Sciatic nerve (tissue), 2 donors: ENCODE data around the gene ZNF598. TPM values are rescaled to one million over a fixed set of nuclear protein-coding genes. Genes with fewer than 3 reads are reported as not detected.
A peak's percentile ranks its signal among the peaks of the same experiment; 100 is the strongest.
"Not testable (repeated sequence)": the region's sequence is repeated elsewhere in the genome, so short reads cannot be mapped to it uniquely, and the experiment has no call there.

ENCODE experiments used
- ATAC-seq: fragments of 200-7000 bp; cut with Tn5 transposase; one replicate; pipeline ENCODE4 v1.9.1; 2020; ENCODE audit warnings: mild to moderate bottlenecking, moderate library complexity
- DNase-seq: peaks from one replicate; pipeline ENCODE4 v3.0.0-alpha.2; 2020; ENCODE audit warnings: low spot score
- intact Hi-C: fragments of 100-400 bp; cut with DNase I; formaldehyde crosslinking; loops from one replicate; pipeline ENCODE4 v1.14.2; 2022
- total RNA-seq: library from RNA; stranded (reverse); fragmentation: NEBNext Ultra II Directional; extraction: Animal tissue kit (Norgen Biotek cat#: 25700); gene quantifications from one replicate; pipeline ENCODE4 v1.2.1, GENCODE V29; 2021
- donor health status: DM: no; HTN: no; CAD: no.
- donor health status: DM: no; HTN: no; CAD: no.

Gene ZNF598
- total RNA-seq, 1 donor from 2014 or later, result 34.5 TPM

DNA sequence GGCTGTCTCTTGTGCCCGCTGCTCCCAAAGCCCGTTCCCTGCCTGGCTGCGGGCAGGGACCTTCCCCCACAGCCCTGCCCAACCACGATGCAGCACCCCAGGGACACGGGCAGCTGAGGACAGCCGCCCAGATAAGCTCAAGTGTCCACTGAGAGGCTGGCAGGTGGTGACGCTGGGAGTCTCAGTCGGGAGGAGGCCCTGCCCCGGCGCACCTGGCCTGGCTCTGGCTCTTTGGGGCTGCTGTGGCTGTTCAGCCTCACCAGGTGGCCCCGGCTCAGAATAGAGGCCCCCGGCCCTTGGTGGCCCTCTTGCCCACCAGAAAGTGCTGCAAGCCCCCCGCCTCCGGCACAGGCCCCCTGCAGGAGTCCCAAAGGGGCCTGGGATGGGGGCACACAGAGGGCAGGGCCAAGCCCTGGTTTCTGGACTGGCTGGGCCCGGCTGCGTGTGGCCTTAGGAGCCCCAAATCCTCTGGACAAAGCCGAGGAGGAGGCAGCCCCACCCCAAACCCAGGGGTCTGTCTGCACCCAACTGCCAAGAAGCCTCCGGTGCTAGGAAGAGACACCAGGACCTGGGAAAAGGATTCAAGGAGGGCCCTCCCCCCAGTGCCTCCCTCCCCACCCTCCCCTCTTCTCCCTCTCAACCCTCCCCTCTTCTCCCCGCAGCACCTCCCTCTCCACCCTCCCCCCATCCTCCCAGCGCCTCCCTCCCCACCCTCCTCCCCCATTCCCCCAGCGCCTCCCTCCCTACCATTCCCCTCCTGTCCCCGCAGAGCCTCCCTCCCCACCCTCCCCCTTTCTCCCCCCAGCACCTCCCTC lies 32.8 kb upstream of the ZNF598 start:
- intact Hi-C loops, result no loop called here
- ATAC-seq (no peak), DNase-seq (no peak)

DNA sequence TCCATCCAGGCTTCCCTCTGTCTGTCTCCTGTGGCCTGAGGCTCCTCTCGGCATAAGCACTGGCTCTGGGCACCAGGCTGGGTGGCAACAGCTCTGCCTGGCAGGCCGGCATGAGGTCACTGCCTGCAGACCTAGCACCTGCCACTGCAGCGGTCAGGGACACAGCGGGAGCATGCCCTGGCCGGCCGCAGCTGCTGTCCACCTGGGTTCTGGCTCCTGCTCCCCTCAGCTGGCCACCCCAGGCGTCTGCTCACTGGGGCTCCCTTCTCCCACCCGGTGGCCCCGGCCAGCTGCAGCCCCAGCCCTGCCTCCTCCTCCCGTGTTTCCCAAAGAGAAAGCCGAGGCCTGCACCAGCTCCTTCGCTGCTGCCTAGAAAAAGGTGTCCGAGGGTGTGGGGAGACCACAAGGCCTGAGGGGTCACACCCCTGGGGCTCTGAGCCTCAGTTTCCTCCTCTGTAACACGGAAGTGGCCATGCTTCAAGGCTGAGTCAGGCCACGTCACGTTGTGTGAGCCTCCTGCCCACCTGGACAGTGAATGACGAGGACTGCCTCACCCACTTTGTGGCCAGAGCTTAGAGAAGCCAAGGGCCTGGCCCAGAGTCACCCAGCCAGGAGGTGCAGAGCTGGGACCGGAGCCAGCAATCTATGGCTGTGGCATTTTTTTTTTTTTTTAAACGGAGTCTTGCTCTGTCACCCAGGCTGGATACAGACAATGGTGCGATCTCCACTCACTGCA lies 31.3 kb upstream of the ZNF598 start:
- intact Hi-C loops, result no loop called here
- ATAC-seq (peak; percentile 40), DNase-seq (no peak)

DNA sequence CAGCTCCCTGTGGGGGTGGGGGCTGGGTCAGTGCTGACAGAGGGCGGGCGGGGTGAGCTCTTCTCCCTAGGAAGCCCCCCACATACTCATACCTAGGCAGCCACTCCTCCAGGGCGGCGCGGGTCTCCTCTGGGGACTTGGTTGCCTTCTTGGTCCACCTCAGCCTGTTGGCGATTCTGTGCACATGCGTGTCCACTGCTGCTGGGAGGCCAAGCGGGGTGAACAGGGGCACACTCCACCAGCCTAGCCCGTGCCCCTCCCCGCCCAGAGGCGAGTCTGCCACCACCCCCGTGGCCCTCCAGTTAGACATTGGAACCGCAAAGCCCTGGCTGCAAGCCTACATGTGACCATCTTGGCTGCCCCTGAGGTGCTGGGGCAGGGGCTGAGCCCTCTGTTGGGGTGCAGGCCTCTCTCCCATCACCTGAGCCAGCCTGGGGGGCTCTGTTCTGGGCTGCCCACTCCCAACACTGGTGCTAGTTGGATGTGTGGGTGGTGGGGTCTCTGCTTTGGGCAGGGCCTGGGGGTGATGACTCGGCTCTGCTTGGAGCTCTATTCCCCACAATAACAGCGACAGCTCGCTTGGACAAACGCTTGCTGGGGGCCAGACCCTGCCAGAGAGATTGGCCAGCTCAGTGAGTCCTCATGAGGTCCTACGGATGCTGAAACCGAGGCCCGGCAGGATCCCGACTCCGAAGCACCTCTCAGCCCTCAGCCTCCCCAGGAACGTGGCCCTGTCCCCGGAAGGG lies 30.6 kb upstream of the ZNF598 start:
- no peak for DNase-seq
- intact Hi-C loops, result no loop called here
- no peak for ATAC-seq

DNA sequence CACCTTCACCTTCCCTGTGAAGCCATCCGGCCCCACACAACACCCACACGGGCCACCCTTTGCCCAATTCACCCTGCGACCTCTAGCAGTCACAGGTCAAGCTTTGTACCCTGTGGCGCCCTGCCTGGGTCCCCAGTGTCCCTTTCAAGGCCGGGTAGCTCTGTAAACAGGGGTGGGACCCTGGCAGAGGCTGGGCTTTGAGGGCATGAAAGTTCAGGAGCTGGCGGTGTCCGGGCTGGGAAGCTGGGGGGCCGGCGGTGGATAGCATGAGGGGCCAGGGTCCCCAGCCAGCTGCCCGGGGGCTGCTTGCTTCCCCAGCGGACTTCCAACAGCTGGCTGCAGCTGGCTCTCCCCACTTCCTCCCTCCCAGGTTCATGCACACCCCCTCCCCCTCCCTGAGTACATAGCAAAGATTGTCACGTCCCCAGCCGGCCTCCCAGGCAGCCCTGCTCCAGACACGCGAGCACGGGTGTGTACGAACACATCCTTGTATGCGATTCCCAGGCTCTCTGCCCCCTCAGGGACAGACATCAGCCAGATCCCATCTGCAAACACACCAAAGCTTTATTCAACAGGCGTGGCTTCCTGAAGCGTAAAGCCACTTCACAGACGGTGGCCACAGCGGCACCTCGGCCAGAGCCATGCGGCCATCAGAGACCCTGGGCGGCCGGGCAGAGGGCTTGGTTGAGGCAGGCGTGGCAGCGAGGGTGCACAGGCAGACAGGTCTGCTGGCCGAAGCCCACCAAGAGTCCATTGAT lies 29.8 kb upstream of the ZNF598 start:
- intact Hi-C loops, result no loop called here
- ATAC-seq (peak; percentile 77), DNase-seq (no peak)

DNA sequence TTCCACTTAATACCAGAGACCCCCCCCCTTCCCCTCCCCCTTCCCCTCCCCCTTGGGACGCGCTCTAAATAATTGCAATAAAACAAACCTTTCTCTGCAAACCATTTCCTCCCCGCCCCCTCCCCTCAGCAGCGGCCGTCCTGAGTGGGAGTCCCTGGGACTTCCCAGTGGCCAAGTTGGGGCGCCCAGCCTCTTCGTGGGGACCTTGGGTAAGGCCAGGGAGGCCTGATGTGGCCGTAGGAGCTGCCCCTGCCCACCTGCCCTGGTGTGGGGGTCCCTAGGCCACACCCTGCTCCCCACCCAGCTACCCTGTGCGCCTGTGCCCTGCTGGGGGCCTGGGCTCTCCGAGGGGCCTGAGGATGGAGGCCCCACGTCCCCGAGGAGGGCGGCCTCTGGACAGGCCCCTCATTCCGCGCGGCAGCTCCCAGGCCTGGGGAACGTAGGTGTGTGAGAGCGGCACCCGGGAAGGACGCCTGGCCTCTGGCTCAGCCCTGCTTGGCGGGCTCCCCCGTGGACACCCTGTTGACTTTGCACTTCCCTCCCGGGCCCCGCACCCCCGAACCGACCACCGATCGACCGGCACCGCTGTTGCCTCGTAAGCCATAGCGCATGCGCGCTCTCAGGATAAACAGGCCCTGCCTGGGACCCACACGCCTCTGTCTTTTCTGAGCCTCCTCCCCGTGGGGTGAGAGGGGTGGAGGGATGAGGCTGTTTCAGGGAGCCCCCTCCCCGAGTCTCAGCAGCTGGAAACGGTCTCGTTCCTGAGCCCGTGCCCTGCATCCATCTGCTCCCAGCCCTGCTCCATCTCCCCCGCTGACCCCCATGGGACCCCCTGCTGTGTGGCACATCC lies 29.0 kb upstream of the ZNF598 start:
- peak; percentile 46 for ATAC-seq
- intact Hi-C loops, result no loop called here
- no peak for DNase-seq

DNA sequence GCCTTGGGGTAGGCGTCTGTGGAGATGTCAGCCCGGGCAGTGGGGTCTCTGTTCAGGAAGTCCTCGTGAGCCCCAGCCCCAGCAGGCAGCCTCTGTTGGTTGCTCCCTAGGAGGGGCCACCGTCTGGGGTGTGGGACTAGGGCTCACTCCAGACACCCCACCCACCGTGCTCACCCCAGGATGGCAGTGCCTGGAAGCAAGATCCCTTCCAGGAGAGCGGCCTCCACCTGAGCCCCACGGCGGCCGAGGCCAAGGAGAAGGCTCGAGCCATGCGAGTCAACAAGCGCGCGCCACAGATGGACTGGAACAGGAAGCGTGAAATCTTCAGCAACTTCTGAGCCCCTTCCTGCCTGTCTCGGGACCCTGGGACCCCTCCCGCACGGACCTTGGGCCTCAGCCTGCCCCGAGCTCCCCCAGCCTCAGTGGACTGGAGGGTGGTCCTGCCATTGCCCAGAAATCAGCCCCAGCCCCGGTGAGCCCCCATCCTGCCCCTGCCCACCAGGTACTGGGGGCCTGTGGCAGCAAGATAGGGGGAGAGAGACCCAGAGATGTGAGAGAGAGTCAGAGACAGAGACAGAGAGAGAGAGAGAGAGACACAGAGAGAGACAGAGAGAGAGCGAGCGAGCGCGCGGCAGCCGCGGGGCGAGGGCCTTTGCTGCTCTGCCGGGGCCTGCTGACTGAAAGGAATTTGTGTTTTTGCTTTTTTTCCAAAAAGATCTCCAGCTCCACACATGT lies 28.2 kb upstream of the ZNF598 start:
- intact Hi-C loops, result no loop called here
- no peak for DNase-seq
- ATAC-seq, result peak; percentile 3

DNA sequence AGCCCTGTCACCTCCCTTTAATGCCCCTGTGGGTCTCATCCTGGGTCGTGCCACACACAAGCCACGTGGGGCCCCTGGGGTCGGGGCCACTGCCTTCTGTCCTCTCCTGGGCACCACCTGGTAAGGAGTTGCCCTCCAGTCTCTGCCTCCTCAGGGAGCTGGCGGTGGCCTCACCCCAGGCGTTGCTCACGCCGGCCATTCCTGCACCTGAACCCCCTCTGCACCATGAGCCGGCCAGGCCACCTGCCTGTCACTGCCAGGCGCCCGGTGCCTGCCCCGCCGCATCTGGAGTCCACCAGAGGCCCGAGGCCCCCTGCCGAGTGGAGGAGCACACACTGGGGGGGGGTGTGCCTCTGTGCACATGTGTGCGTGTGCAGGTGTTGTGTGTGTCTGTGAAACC lies 27.5 kb upstream of the ZNF598 start:
- no peak for ATAC-seq
- no peak for DNase-seq
- intact Hi-C loops, result no loop called here

DNA sequence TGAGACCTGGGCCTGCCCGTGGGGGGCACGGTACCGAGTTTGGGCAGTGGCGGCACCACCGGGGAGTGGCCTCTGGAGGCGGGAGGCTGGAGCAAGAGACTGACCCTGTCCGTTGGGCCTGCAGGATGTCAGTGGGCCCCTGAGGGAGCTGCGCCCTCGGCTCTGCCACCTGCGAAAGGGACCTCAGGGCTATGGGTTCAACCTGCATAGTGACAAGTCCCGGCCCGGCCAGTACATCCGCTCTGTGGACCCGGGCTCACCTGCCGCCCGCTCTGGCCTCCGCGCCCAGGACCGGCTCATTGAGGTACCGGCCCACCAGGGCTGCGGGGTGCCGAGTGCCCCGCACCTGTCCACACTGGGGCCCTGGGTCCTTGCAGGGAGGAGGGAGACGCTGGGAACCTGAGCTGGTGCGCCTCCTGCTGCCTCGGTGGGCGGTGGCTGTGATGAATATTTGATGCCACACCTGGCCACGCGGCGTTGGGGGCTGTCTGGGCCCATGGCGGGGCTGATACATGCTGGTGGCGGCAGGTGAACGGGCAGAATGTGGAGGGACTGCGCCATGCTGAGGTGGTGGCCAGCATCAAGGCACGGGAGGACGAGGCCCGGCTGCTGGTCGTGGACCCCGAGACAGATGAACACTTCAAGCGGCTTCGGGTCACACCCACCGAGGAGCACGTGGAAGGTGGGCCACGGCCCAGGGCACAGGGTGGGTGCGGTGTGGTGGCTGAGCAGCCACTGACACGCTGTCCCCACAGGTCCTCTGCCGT lies 26.8 kb upstream of the ZNF598 start:
- DNase-seq, result no peak
- intact Hi-C loops, result no loop called here

DNA sequence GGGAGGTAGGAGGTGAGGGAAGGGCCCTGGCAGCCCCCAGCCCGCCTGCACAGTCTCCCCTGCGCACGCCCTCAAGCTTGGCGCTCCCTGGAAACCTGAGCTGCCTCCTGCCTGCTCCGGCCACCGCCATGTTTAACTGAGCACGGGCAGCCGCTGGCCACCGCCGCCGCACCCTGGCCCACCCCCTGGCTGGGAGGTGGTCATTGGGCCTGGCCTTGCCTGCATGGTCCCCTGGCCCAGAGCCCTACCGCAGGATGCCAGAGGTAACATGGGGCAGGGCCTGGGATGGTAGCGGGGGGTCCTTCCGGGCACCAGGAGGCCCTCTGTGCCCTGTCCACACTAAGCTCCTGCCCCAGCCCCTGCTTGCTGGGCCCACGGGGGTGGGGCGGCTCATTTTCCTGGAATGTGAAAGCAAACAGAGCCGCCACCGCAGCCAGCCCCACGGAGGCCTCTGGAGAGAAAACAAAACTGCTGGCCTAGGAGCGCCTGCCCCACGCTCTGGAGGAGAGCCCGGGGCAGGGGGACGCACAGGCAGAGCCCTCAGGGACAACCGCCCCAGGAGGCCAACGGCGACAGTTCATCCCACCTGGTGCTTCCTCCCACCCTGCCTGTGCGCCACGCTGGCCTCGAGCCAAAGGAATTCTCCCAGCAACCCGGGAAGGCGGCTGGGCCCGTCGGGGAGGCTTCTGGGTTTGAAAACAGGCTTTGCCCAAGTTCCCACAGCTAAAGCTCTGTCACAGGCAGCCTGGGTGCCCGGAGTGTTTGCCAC lies 26.0 kb upstream of the ZNF598 start:
- peak; percentile 86 for DNase-seq

More for the DNA sequence above, 26.8 kb upstream of the ZNF598 start:
- no peak for ATAC-seq

DNA sequence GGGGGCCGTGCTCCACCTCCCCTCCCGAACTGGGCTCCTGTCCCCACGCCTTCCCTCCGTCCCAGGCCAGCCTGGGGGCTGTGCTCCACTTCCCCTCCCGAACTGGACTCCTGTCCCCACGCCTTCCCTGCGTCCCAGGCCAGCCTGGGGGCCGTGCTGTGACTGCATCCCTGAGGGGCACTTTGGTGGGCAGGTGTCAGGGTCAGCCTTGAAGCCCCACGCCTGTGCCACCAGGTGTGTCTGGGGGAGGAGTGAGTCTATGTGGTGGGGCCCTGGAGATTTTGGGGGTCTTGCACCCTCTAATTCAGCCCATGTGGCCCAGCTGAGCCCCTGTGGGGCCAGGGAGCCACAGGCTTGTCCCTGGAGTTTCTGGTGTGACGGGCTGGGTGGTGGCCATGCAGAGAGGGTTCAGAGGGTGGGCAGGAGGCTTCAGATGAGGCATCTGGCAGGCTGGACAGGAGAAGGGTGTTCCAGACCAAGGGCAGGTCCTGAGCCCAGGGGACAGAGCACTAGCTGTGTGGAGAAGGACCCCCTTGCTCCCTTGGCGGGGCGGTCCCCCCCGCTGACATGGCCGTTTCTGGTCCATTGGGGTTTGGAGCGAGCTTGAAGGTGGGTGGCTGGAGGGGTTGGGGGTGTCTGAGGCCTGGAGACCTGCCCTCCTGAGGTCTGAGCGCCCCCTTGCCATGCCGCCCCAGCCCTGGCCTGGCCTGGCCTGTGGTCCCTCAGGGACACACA lies 25.2 kb upstream of the ZNF598 start:
- intact Hi-C loops, result no loop called here
- no peak for DNase-seq
- ATAC-seq, result no peak

More for the DNA sequence above, 26.0 kb upstream of the ZNF598 start:
- ATAC-seq, result peak; percentile 51
- intact Hi-C loops, result no loop called here

DNA sequence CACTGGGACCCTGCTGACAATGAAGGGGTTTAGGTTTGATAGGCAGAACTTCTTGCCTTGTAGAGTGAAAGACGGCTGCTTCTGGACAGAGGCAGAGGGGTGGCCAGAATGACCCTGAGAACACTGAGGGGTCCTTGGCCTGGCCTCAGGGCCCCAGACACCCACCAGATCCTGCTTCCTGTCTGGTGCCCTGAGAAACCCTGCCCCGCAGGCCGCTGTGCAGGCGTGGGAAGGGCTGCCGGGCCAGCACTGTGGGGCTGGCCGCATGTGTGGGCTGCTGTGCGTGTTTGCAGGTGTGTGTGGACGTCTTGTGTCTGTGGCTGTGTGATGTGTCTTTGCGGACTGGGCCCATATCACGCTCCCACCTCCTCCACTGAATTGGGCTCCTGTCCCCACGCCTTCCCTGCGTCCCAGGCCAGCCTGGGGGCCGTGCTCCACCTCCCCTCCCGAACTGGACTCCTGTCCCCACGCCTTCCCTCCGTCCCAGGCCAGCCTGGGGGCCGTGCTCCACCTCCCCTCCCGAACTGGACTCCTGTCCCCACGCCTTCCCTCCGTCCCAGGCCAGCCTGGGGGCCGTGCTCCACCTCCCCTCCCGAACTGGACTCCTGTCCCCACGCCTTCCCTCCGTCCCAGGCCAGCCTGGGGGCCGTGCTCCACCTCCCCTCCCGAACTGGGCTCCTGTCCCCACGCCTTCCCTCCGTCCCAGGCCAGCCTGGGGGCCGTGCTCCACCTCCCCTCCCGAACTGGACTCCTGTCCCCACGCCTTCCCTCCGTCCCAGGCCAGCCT lies 24.5 kb upstream of the ZNF598 start:
- intact Hi-C loops, DNase-seq: not testable (repeated sequence)
- ATAC-seq, result peak; percentile 8

DNA sequence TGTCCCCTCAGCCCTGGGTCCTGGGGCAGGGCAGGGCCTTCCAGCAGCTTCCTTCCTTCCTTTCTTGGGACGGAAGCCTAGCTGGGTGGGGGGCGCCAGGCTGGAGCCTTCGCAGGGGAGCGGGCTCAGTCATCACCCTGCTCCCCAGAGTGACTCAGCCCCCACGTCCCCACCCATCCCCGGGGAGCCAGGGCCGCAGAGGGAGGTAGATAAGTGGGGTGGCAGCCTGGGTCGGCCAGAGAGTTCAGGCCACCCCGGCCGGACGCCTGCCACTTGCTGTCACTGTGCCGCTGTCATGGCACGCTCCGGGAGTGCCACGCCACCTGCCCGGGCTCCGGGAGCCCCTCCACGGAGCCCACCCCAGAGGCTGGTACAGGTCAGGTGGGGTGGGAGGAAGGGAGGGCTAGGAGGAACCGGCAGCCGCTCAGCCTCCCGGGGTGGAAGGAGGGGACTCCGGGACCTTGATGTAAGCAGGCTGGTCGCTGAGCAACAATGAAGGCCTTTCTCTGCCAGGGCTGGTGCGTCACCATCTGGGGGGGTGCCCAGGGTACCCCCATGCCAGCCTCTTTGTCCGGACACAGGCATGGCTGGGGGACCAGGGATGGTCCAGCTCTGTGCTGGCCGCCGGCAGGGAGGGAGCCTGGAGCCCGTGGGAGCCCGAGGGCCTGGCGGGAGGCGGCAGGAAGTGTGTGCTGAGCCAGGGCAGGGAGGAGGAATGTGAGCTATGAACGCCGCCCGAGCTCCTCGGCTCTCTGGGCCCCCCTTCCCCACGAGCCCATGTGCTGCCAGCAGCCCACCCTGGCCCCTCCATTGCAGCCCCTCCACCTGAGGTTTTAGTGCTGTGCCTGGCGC lies 23.7 kb upstream of the ZNF598 start:
- intact Hi-C loops, result no loop called here
- peak; percentile 86 for DNase-seq

DNA sequence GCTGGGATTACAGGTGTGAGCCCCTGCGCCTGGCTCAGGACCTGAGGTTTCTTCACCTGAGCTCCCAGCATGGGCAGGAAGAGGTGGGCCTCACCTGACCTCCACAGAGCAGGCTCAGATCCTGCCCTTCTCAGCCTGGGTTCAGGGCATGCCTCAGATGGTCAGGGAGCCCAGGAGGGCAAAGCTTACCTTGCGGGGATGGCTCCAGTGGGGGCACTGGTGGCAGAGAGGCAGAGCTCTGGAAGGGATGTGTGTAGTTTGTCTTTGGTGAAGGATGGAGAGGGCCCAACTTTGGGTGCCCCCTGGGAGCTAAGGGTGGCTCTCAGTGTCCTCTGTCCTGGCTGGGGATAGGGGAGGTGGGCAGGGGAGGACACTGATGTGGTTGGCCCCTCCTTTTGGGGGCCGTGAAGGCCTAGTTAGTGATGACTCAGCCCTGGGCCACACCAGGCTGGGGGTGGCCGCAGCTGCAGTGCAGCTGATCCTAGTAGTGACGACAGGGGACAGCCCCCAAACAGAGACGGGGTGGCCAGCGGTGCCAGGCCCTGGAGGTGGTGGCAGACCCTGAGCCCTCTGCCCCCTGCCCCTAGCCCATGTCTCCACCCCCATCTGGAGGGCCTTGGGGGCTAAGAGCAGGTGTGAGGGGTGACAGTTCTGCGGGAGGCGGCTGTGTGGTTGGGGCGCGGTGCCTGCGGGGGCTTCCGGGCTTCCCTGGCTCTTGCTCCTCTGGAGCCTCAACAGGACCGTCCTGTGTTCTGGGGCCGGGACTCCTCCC lies 22.9 kb upstream of the ZNF598 start:
- intact Hi-C loops, result no loop called here
- DNase-seq, result no peak
- ATAC-seq, result peak; percentile 27

More for the DNA sequence above, 23.7 kb upstream of the ZNF598 start:
- peak; percentile 67 for ATAC-seq
